Dermis blood vessel endothelial cell (primary cell): ENCODE data around the gene CYP2A6. TPM values are rescaled to one million over a fixed set of nuclear protein-coding genes. Genes with fewer than 3 reads are reported as not detected.
A peak's percentile ranks its signal among the peaks of the same experiment; 100 is the strongest.
"Not testable (repeated sequence)": the region's sequence is repeated elsewhere in the genome, so short reads cannot be mapped to it uniquely, and the experiment has no call there.

Experiments
- DNase-seq: peaks from one replicate; pipeline ENCODE4 v3.0.0; 2010
- total RNA-seq: library from RNA; depleted of rRNA; stranded (reverse); fragments of >200 nt; gene quantifications from 2 replicates; pipeline ENCODE4 v1.2.3, GENCODE V29; 2014

The CYP2A6 gene
- total RNA-seq, 1 donor from 2014 or later = not detected

- not testable (repeated sequence) for DNase-seq
Measured at GRCh38 chr19:40843653-40844052, 6.6 kb downstream of the CYP2A6 start.

- not testable (repeated sequence) for DNase-seq
Measured at GRCh38 chr19:40842997-40843652, 7.1 kb downstream of the CYP2A6 start.

GRCh38 chr19:40842012-40842411 lies 8.2 kb downstream of the CYP2A6 start:
- DNase-seq = not testable (repeated sequence)

- not testable (repeated sequence) for DNase-seq
Measured at GRCh38 chr19:40838477-40838876, 11.8 kb downstream of the CYP2A6 start.

- DNase-seq = no peak
Measured at GRCh38 chr19:40836754-40837429, 13.4 kb downstream of the CYP2A6 start.

GRCh38 chr19:40833728-40834533 lies 16.3 kb downstream of the CYP2A6 start:
- DNase-seq = not testable (repeated sequence)

- not testable (repeated sequence) for DNase-seq
Measured at GRCh38 chr19:40832431-40832790, 17.8 kb downstream of the CYP2A6 start.

GRCh38 chr19:40831502-40832430 lies 18.5 kb downstream of the CYP2A6 start:
- no peak for DNase-seq

GRCh38 chr19:40830741-40831140 lies 19.5 kb downstream of the CYP2A6 start:
- not testable (repeated sequence) for DNase-seq

GRCh38 chr19:40829205-40829604 lies 21.0 kb downstream of the CYP2A6 start:
- DNase-seq = no peak

GRCh38 chr19:40827386-40828247 lies 22.6 kb downstream of the CYP2A6 start:
- DNase-seq = no peak

GRCh38 chr19:40826699-40827385 lies 23.4 kb downstream of the CYP2A6 start:
- not testable (repeated sequence) for DNase-seq

- DNase-seq = not testable (repeated sequence)
Measured at GRCh38 chr19:40826312-40826698, 23.9 kb downstream of the CYP2A6 start.

GRCh38 chr19:40825460-40826095 lies 24.7 kb downstream of the CYP2A6 start:
- DNase-seq = not testable (repeated sequence)

GRCh38 chr19:40824916-40825315 lies 25.3 kb downstream of the CYP2A6 start:
- DNase-seq = not testable (repeated sequence)

- not testable (repeated sequence) for DNase-seq
Measured at GRCh38 chr19:40822704-40823553, 27.3 kb downstream of the CYP2A6 start.

- DNase-seq = no peak
Measured at GRCh38 chr19:40822161-40822560, 28.1 kb downstream of the CYP2A6 start.

GRCh38 chr19:40819479-40820234 lies 30.6 kb downstream of the CYP2A6 start:
- peak; percentile 47 for DNase-seq
